A549 treated with AZD9567 at 1 μM for 4 hours (cell line): ENCODE data around the gene ERG28. TPM values are rescaled to one million over a fixed set of nuclear protein-coding genes. Genes with fewer than 3 reads are reported as not detected.

ENCODE experiments used
- total RNA-seq: library from RNA; stranded (reverse); fragments of 200-300 nt; extraction: Qiagen RNA extraction; gene quantifications from 5 replicates; pipeline ENCODE4 v1.2.3, GENCODE V29; 2022; ENCODE audit not compliant: insufficient read depth

Gene ERG28
- 15.6 to 16.3 TPM (median 16.0 TPM) in 5 replicates for total RNA-seq

GRCh38 chr14:75660630-75661498 is at the start of gene ERG28, which contains the start of gene TTLL5:
Gene ERG28, minus strand, starts transcription at chr14:75660876. Its CDS starts 3,374 bp downstream, at chr14:75657502.
Gene TTLL5, plus strand, starts transcription at chr14:75661246. Its CDS starts 1,904 bp downstream, at chr14:75663150.

Other genes starting within 250 kb of the ERG28 start
- gene JDP2, start 232.9 kb downstream of the ERG28 start, total RNA-seq = 30.0 to 33.5 TPM (median 30.9 TPM) in 5 replicates
- gene BATF, start 138.4 kb downstream of the ERG28 start, total RNA-seq = not detected in 5 replicates
- gene FLVCR2, start 82.3 kb downstream of the ERG28 start, total RNA-seq = 7.5 to 8.9 TPM (median 8.3 TPM) in 5 replicates
- 11.0 to 16.9 TPM (median 12.4 TPM) in 5 replicates for gene TTLL5, start 370 bp upstream of the ERG28 start, total RNA-seq